ENCODE measurements around the gene AURKAIP1. TPM values are rescaled to one million over a fixed set of nuclear protein-coding genes. Genes with fewer than 3 reads are reported as not detected.

AURKAIP1 gene
- total and polyA plus RNA-seq, 9 of the 15 experiments (the other 6 are each of a cell fraction or from before 2014, with no cell fraction given): 7.8 to 478 (median 92.0) TPM

DNA sequence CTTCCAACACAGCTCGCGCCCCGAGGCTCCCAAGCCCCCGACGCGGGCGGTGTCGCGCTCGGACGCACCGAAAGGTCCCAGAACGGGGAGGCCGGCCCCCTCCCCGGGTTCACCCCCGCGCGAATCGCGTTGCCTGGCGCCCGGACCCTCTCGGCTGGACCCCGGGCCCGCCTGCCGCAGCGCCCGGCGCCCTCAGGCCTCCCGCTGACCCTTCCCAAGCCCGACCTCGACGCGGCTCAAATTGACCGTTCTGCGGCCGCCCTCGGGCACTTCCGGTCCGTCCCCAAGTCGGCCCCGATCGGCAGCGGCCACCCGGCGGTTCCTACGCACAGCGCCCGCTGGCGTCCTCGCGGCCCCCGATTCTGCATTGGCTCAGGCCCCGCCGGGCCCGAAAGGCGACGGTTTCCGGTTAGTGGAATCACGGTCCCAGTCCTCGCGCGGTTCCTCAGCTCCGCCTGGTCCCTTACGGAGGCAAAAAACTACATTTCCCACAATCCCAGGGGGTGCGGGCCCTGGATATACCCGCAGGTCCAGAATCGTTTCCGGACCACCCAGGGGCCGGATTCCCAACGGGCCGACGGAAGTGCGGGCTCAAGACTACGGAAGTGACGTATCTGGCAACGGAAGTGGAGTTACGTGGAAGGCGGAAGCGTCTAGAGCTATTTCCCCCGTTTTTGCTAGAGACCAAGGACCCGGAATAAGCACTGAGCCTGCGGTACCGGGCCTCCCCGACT, at the start of gene AURKAIP1 (continued):
- TF ChIP-seq, protein P1, sequence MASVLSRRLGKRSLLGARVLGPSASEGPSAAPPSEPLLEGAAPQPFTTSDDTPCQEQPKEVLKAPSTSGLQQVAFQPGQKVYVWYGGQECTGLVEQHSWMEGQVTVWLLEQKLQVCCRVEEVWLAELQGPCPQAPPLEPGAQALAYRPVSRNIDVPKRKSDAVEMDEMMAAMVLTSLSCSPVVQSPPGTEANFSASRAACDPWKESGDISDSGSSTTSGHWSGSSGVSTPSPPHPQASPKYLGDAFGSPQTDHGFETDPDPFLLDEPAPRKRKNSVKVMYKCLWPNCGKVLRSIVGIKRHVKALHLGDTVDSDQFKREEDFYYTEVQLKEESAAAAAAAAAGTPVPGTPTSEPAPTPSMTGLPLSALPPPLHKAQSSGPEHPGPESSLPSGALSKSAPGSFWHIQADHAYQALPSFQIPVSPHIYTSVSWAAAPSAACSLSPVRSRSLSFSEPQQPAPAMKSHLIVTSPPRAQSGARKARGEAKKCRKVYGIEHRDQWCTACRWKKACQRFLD (CRISPR knock-in tag; IDR thresholded peaks at IDR 0.05): peak; percentile 75; the same call in 1 of the 2 replicates
- TF ChIP-seq SMAD4 (CRISPR knock-in tag; conservative IDR thresholded peaks at IDR 0.05) (peak; percentile 81), ZNF695 (CRISPR knock-in tag; IDR thresholded peaks at IDR 0.05) (no peak), CBX2 (IDR thresholded peaks at IDR 0.05; ENCODE audit: insufficient read depth, low read length, poor library complexity, severe bottlenecking) (no peak), HMG20B (CRISPR knock-in tag; IDR thresholded peaks at IDR 0.05) (no peak), MED1 (CRISPR knock-in tag; IDR thresholded peaks at IDR 0.05; ENCODE audit: borderline replicate concordance) (no peak), MBD2 (IDR thresholded peaks at IDR 0.05; ENCODE audit: borderline replicate concordance, low read depth) (peak; percentile 88), KAT8 (IDR thresholded peaks at IDR 0.05; ENCODE audit: low read depth) (no peak)
- TF ChIP-seq, protein P2, sequence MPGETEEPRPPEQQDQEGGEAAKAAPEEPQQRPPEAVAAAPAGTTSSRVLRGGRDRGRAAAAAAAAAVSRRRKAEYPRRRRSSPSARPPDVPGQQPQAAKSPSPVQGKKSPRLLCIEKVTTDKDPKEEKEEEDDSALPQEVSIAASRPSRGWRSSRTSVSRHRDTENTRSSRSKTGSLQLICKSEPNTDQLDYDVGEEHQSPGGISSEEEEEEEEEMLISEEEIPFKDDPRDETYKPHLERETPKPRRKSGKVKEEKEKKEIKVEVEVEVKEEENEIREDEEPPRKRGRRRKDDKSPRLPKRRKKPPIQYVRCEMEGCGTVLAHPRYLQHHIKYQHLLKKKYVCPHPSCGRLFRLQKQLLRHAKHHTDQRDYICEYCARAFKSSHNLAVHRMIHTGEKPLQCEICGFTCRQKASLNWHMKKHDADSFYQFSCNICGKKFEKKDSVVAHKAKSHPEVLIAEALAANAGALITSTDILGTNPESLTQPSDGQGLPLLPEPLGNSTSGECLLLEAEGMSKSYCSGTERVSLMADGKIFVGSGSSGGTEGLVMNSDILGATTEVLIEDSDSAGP (CRISPR knock-in tag; IDR thresholded peaks at IDR 0.05): peak; percentile 79; the same call in 1 of the 2 replicates
- TF ChIP-seq, protein P3, sequence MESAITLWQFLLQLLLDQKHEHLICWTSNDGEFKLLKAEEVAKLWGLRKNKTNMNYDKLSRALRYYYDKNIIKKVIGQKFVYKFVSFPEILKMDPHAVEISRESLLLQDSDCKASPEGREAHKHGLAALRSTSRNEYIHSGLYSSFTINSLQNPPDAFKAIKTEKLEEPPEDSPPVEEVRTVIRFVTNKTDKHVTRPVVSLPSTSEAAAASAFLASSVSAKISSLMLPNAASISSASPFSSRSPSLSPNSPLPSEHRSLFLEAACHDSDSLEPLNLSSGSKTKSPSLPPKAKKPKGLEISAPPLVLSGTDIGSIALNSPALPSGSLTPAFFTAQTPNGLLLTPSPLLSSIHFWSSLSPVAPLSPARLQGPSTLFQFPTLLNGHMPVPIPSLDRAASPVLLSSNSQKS (CRISPR knock-in tag; IDR thresholded peaks at IDR 0.05): no peak

All from K562 (cell line).